HG03097 (cell line): ENCODE data around the gene SERPINI1.

Source experiments
- ATAC-seq: cut with Tn5 transposase; IDR thresholded peaks from one replicate; pipeline ENCODE4 v1.9.1; 2021; ENCODE audit not compliant: unreplicated experiment, low FRiP score

SERPINI1 gene, protein sequence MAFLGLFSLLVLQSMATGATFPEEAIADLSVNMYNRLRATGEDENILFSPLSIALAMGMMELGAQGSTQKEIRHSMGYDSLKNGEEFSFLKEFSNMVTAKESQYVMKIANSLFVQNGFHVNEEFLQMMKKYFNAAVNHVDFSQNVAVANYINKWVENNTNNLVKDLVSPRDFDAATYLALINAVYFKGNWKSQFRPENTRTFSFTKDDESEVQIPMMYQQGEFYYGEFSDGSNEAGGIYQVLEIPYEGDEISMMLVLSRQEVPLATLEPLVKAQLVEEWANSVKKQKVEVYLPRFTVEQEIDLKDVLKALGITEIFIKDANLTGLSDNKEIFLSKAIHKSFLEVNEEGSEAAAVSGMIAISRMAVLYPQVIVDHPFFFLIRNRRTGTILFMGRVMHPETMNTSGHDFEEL

DNA sequence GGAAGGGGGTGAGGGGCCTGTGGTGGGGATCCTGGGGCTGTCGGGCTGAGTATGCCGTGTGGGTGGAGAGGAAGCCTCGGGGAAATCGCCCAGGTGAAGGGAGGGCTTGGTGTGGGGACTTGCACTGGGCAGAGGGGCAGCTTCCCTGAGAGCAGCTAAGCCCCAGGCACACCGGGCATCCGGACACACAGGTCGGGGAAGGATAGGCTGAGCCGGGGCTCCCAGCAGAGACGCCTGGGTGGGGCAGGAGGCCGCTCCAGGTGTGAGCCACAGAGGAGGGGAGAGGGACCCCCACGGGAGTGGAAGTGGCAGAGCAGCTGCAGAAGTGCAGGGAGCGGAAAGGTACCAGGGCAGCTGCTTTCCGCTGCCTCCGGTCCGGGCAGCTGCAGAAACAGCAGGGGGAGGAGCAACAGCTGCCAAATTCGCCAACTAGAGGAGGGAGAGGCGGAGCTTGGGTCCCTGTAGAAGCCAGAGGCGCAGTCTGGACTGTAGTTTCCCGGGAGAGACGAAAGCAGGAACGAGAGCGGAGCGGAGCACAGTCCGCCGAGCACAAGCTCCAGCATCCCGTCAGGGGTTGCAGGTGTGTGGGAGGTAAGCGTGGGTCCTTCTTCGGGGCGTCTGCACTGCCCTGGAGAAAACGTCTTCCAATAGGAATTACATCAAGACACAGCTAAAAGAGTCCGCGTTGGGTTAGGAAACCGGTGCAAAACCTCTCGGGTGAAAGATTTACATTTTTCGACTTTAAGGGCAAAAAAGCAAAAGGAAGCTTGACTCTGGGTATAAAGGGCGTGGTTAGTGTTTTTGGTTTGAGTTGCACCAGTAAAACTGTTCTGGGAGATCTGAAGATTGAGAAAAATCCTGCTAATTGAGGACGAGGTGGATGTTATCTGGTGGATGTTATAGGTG lies at the start of gene SERPINI1:
Gene SERPINI1 (plus strand): TSS at position 489 of the 906 bp plus-strand sequence. CDS start 53,408 bp downstream, outside the sequence.
- peak; percentile 56 for ATAC-seq

DNA sequence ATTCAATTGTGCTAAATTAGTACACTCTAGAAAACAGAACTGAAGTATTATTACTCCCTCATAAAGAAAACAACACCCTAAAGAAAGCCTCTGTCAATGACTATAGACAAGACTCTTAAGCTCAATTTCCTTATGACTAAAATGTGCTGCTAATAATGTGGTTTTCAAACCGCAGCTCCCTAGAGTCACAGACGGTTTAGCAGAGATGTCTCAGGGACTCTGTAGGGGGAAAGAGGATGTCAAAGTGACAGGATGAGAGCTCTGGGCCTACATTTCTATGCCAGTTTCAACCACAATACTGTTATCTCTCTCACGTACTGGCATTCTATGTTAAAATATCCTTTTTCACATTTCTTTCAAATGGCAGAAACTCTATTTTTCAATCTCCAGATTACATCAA lies 44.2 kb upstream of the SERPINI1 start:
- peak; percentile 100 for ATAC-seq

DNA sequence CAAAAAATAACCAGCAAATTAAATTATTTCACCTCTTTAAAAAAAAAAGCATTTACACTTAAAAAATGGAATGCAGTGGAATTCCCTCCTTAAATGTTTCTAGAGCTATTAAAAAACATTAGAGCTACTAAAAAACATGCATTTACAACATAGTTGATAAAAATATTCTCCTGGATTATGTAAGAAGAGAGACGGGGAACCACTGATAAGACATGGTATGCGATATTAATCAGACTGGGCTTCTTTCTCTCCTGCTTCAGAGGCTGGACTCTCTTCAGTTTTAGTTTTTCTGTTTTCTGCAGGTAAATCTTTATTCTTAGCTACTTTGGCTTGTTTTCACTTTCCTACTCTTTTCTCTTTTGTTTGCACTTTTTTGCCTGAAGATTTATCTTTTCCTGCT lies 41.4 kb upstream of the SERPINI1 start:
- no peak for ATAC-seq

- ATAC-seq: no peak
These were observed 35.5 kb upstream of the SERPINI1 start for GRCh38 chr3:167700046-167700445.

DNA sequence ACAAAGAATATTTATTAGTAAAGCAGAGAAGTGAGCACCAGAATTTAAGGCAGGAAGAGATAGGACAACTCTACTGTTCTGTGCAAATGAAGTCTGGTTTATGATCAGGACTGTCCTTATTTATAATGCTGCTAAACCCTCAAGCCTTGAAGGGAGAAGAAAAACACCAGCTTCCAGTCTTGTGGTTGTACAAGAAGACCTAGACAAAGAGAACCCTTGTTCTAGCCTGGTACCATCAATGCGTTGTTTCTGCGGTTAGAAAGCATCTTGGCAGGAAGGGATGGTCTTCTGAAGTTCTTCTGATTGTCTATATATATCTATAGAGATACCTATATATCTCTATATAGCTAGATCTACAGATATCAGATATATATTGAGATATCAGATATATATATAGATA lies 34.6 kb upstream of the SERPINI1 start:
- no peak for ATAC-seq

GRCh38 chr3:167705840-167706239 lies 29.7 kb upstream of the SERPINI1 start:
- no peak for ATAC-seq

- no peak for ATAC-seq
These were observed 25.8 kb upstream of the SERPINI1 start for GRCh38 chr3:167709690-167710089.

GRCh38 chr3:167710552-167710951 lies 25.0 kb upstream of the SERPINI1 start:
- no peak for ATAC-seq

DNA sequence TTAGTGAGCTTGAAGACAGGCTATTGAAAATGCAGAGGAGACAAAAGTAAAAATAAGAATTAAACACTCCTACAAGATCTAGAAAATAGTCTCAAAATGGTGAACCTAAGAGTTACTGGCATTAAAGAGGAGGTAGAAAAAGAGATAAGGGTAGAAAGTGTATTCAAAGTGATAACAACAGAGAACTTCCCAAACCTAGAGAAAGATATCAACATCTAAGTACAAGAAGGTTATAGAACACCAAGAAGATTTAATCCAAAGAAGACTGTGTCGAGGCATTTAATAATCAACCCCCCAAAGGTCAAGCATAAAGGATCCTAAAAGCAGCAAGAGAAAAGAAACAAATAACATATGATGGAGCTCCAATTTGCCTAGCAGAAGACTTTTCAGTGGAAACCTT lies 24.1 kb upstream of the SERPINI1 start:
- no peak for ATAC-seq

GRCh38 chr3:167712445-167712844 lies 23.1 kb upstream of the SERPINI1 start:
- no peak for ATAC-seq

- no peak for ATAC-seq
These were observed 20.6 kb upstream of the SERPINI1 start for GRCh38 chr3:167714871-167715270.

DNA sequence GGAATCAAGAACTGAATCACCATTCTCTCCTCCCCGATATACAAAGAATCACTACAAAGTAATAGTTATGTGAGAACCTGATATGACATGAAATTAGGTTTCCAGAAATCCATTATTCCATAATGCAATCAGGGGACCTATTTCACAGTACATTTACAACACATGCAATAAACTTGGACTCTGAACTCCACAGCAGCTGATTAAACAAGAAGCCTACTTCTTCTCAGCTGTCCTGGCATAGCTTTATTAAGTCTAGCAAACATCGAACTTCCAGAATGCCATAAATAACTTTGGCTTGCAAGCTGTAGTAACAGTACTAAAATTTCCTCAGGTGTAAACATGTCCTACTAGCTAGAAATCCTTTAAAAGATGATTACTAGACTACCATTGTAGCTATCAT lies 18.6 kb upstream of the SERPINI1 start:
- no peak for ATAC-seq

DNA sequence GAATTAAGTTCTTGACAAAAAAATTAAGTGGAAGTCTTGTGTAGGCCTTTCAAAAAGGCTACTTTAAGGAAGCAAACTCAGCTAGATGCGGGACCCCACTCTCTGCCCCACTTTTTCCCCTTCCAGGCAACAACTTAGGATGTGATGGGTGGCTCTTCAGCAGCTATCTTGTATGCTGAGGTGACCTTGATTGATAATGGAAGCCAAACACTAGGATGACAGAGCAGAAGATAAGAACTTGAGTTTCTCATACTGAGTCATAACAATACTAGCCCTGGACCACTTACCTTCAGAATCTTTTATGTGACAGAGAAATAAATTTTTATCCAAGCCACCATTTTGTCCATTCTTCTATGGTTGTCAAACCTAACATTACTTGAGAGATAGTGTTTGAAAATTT lies 16.9 kb upstream of the SERPINI1 start:
- no peak for ATAC-seq

GRCh38 chr3:167723025-167723512 lies 12.5 kb upstream of the SERPINI1 start:
- ATAC-seq: no peak

GRCh38 chr3:167723872-167724271 lies 11.6 kb upstream of the SERPINI1 start:
- ATAC-seq: no peak

GRCh38 chr3:167728176-167728575 lies 7.3 kb upstream of the SERPINI1 start:
- ATAC-seq: no peak

DNA sequence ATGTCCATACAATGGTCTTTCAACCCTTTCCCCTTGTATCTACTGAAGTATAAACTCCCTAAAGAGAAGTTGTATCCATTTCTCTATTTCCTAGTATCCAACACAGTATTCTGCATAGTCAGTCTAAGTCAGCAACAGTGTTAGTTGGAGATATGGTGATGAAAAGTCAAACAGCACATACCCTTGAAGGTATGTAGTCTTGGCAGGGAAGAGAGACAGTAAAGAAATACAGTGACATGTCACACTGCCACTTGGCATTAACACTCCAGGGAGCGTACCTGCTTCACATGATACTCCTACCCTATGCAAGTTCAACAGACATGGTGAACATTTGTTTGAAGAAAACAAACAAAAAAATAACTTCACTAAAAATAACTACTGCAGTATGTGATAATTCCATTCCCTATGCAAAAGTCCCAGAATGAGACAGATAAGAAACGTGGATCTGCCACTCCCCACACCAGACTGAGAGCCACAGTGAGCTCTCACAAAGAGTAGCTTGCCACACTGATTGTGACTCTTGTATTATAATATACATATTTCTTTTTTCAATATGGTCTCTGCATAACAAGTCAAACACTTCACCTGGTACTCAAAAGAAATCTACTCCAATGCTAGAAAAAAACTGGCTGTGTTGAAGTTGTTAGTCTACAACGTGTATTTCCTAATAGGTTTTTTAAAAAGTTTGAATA lies 6.7 kb upstream of the SERPINI1 start:
- ATAC-seq: no peak

GRCh38 chr3:167729591-167729990 lies 5.9 kb upstream of the SERPINI1 start:
- no peak for ATAC-seq

DNA sequence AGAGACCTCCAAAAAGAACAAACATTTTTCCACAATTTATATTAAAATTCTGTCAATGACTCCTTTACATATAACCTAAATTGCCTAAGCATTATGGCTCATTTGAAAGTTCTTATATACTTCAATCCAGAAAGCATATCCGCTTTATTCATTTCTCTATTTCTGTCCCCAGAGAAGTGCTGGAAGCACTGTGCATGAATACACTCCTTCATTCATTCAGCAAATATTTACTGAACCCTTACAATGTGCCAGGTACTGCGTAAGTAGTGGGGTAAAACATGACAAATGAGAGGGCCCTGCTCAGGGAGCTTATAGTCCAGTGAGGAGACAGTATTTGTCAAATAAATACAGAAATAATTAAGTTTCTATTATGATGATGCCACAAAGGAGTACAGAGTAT lies 4.1 kb upstream of the SERPINI1 start:
- no peak for ATAC-seq

GRCh38 chr3:167732313-167733065 lies 3.0 kb upstream of the SERPINI1 start:
- no peak for ATAC-seq
